A673 (cell line): ENCODE measurements around the gene AFG3L2. TPM values are rescaled to one million over a fixed set of nuclear protein-coding genes. Genes with fewer than 3 reads are reported as not detected.

Experiments used
- BruUV-seq: library from RNA; stranded (reverse); fragments of 400-500 nt; replicated peaks from 2 replicates; lab custom pipeline; 2021; lab: Mats Ljungman, UMichigan
- CTCF ChIA-PET: fragments of 300-600 bp; sonication (Branson Sonifier 250); formaldehyde crosslinking; loops from one replicate; lab custom pipeline; 2022; ENCODE audit warnings: antibody characterized with exemption; lab: Charles Lee
- POLR2A ChIA-PET: fragments of 300-600 bp; sonication (Branson Sonifier 250); formaldehyde crosslinking; loops from one replicate; lab custom pipeline; 2022; ENCODE audit warnings: antibody characterized with exemption; ENCODE audit not compliant: low non-redundant PET; lab: Charles Lee
- DNase-seq: peaks from one replicate; pipeline ENCODE4 v3.0.0-alpha.2; 2015; ENCODE audit warnings: low spot score
- H3K27ac ChIP-seq: fragments of 200-600 bp; sonication (generic); 2 replicates; pipeline ENCODE4 v1.5.1; 2016; ENCODE audit warnings: mixed run types, low read depth, mild to moderate bottlenecking, mixed read lengths, antibody characterized with exemption, low read length; ENCODE audit not compliant: poor library complexity, severe bottlenecking
- H3K27me3 ChIP-seq: fragments of 200-600 bp; sonication (generic); replicated peaks from 2 replicates; pipeline ENCODE4 v1.6.1; 2017; ENCODE audit warnings: mixed run types, low read depth, mild to moderate bottlenecking, mixed read lengths, antibody characterized with exemption, low read length; ENCODE audit not compliant: insufficient read depth, poor library complexity
- H3K36me3 ChIP-seq: fragments of 200-600 bp; sonication (generic); 2 replicates; pipeline ENCODE4 v1.6.1; 2016; ENCODE audit warnings: mixed run types, mild to moderate bottlenecking, mixed read lengths, antibody characterized with exemption, low read length; ENCODE audit not compliant: insufficient read depth, poor library complexity, severe bottlenecking
- H3K4me1 ChIP-seq: fragments of 200-600 bp; sonication (generic); 2 replicates; pipeline ENCODE4 v1.6.1; 2017; ENCODE audit warnings: mixed run types, mild to moderate bottlenecking, mixed read lengths, antibody characterized with exemption, low read length; ENCODE audit not compliant: insufficient read depth, poor library complexity, severe bottlenecking
- H3K4me3 ChIP-seq: fragments of 200-600 bp; sonication (generic); 2 replicates; pipeline ENCODE4 v1.5.1; 2016; ENCODE audit warnings: low read depth, mixed run types, mild to moderate bottlenecking, mixed read lengths, low read length; ENCODE audit not compliant: poor library complexity, severe bottlenecking
- H3K9me3 ChIP-seq: fragments of 200-600 bp; sonication (generic); 2 replicates; pipeline ENCODE4 v1.6.1; 2016; ENCODE audit warnings: mixed run types, low read depth, mild to moderate bottlenecking, mixed read lengths, antibody characterized with exemption, low read length; ENCODE audit not compliant: poor library complexity, severe bottlenecking
- CTCF ChIP-seq: fragments of 300-800, 200-600 bp; sonication (generic); conservative IDR thresholded peaks from 2 replicates; pipeline ENCODE4 v1.5.1; 2017; ENCODE audit warnings: low read depth, mild to moderate bottlenecking, antibody characterized with exemption, low read length, moderate library complexity, mixed read lengths
- EZH2 ChIP-seq: fragments of 200-600 bp; sonication (generic); IDR thresholded peaks from 2 replicates; pipeline ENCODE4 v1.6.1; 2017; ENCODE audit warnings: borderline replicate concordance, low read depth, mild to moderate bottlenecking, mixed read lengths, antibody characterized with exemption, low read length; ENCODE audit not compliant: poor library complexity, severe bottlenecking
- intact Hi-C: fragments of 100-400 bp; cut with micrococcal nuclease; formaldehyde crosslinking; loops from one replicate; pipeline ENCODE4 v1.10.0; 2022; ENCODE audit not compliant: unreplicated experiment
- total RNA-seq: library from RNA; stranded (reverse); gene quantifications from 2 replicates; pipeline ENCODE4 v1.2.3, GENCODE V29; 2021

AFG3L2 gene
- total RNA-seq, 1 experiment from 2014 or later = 72.7 TPM

DNA sequence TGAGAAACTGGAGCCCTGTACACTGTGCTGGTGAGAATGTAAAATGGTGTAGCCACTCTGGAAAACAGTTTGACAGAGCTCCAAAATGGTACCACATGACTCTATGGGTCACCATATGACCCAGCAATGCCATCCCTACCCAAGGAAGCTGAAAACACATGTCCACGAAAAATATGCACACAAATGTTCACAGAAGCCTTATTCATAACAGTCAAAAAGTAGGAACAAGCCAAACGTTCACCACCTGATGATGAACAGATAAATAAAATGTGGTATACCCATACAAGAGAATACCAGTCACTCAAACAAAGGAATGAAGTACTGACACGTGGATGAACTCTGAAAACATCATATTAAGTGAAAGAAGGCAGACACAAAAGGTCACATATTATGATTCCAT, 4.6 kb downstream of the AFG3L2 start:
- intact Hi-C loops = no loop called here
- POLR2A ChIA-PET = no interaction called here
- no TSS peak for BruUV-seq

DNA sequence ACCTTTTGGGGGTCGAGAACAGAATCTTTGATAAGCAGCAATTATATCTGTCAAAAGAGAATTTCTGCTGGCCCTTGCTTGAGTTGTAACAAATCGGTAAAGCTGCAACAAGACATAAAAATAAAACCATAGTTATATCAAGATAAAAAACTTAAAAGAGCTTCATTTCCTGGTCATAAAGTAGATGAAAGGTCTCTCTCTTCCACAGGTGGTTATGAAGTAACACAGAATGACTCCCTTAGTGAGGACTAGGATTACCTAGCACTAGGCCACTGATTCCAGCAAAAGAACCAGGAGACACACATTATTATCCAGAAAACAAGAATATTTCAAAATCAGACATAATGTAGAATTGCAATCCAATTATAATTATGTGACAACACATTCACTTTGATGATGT, 5.4 kb downstream of the AFG3L2 start:
- intact Hi-C loops = no loop called here
- POLR2A ChIA-PET = no interaction called here
- Histone ChIP-seq H3K27me3 (no peaks in the 10 kb centered on the region), H3K4me3 (no peak overlapping the region), H3K27ac (no peak overlapping the region), H3K4me1 (peaks cover 9% of the 10 kb centered on the region), H3K36me3 (peaks cover 18% of the 10 kb centered on the region), H3K9me3 (no peaks in the 10 kb centered on the region)
- CTCF ChIA-PET = no interaction called here
- TF ChIP-seq EZH2 = no peak
- no peak for TF ChIP-seq CTCF
- BruUV-seq = no TSS peak
- DNase-seq = no peak

More for the DNA sequence above, 4.6 kb downstream of the AFG3L2 start:
- Histone ChIP-seq H3K27ac (no peak overlapping the region), H3K27me3 (no peaks in the 10 kb centered on the region), H3K9me3 (no peaks in the 10 kb centered on the region), H3K4me1 (peaks cover 9% of the 10 kb centered on the region), H3K4me3 (no peak overlapping the region), H3K36me3 (peaks cover 13% of the 10 kb centered on the region)
- CTCF ChIA-PET = no interaction called here
- no peak for DNase-seq
- TF ChIP-seq EZH2 (no peak), CTCF (no peak)

- POLR2A ChIA-PET = no interaction called here
- Histone ChIP-seq H3K9me3 (no peaks in the 10 kb centered on the region), H3K4me3 (no peak overlapping the region), H3K27me3 (no peaks in the 10 kb centered on the region), H3K27ac (no peak overlapping the region), H3K4me1 (no peaks in the 10 kb centered on the region), H3K36me3 (peaks cover 39% of the 10 kb centered on the region)
- no TSS peak for BruUV-seq
- intact Hi-C loops = no loop called here
- CTCF ChIA-PET = no interaction called here
- DNase-seq = no peak
- TF ChIP-seq CTCF (no peak), EZH2 (no peak)
Measured at GRCh38 chr18:12369211-12369610, 7.8 kb downstream of the AFG3L2 start.
